Iris pigment epithelial cell (primary cell): ENCODE measurements around the gene MGRN1.

Source experiments
- DNase-seq: peaks from one replicate; pipeline ENCODE4 v3.0.0-alpha.2; 2011; ENCODE audit warnings: low read depth

Gene MGRN1

GRCh38 chr16:4687946-4688673, 63.5 kb downstream of the MGRN1 start:
- no peak for DNase-seq

GRCh38 chr16:4688674-4689045, 64.0 kb downstream of the MGRN1 start:
- DNase-seq: no peak

DNA sequence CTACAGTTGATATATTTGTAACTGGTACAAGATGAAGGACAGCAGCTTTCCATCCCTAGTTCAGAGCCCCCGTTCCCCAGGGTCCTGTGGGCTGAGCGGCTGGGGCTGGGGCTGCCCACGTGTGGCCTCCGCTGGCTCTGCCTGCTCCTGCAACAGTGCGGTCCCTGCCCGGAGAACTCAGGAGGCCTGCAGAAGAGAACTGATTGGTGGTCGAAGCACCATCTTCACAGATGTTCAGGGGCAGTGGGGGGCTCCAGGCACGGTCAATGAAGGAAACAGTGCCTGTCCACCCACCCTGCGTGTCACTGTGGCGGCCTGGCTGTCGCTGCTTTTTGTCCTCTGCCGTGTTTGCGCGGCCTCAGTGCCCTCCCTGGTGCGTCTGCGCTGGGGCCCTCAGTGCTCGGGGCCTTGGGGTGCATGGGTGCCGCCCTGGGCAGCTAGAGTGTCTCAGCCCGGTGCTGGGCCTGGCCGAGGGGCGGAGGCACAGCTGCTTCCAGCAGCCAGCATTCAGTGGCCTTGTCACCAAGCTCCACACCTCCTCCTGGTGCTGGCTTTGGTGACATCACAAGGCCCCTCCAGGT, 64.6 kb downstream of the MGRN1 start:
- DNase-seq: no peak

DNA sequence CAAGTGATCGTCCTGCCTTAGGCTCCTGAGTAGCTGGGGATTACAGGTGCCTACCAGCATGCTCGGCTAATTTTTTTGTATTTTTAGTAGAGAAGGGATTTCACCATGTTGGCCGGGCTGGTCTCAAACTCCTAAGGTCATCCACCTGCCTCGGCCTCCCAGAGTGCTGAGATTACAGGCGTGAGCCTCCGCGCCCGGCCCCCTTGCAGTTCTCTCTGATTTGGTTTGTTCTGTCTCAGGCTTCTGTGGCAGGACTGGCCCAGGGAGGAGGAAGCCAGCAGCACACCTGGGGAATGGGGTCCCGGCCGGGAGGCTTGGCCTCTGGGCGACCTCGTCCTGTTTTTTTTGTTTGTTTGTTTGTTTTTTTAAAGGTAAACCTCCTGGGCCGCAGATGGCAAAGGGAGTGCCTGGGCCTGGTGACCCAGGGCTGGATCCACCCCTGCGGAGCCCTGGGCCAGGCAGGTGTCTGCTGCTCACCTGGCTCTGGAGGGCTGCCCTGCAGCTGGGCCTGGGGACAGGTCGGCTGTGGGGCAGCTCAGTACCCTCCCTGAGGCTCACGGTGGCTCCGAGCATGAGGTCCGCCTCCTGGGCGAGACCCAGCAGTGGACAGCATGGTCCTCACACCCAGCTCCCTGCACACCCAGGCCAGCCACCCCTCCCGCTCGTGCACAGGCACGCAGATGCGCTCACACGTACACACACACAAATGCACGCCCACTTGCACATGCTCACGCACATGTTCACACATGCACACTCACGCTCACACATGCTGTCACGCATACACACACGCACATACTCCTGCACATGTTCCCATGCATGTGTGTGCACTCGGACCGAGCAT, 65.5 kb downstream of the MGRN1 start:
- DNase-seq: no peak

- no peak for DNase-seq
Measured at GRCh38 chr16:4690946-4691665, 66.5 kb downstream of the MGRN1 start.

GRCh38 chr16:4691666-4692412, 67.2 kb downstream of the MGRN1 start:
- DNase-seq: no peak

- no peak for DNase-seq
Measured at GRCh38 chr16:4692460-4693295, 68.1 kb downstream of the MGRN1 start.

- DNase-seq: peak; percentile 95
Measured at GRCh38 chr16:4693296-4693955, 68.8 kb downstream of the MGRN1 start, which contains the start of gene NUDT16L1. NUDT16L1 (plus strand) TSS chr16:4693562; CDS start chr16:4693727, 165 bp downstream.

GRCh38 chr16:4693956-4694641, 69.5 kb downstream of the MGRN1 start:
- DNase-seq: peak; percentile 51

DNA sequence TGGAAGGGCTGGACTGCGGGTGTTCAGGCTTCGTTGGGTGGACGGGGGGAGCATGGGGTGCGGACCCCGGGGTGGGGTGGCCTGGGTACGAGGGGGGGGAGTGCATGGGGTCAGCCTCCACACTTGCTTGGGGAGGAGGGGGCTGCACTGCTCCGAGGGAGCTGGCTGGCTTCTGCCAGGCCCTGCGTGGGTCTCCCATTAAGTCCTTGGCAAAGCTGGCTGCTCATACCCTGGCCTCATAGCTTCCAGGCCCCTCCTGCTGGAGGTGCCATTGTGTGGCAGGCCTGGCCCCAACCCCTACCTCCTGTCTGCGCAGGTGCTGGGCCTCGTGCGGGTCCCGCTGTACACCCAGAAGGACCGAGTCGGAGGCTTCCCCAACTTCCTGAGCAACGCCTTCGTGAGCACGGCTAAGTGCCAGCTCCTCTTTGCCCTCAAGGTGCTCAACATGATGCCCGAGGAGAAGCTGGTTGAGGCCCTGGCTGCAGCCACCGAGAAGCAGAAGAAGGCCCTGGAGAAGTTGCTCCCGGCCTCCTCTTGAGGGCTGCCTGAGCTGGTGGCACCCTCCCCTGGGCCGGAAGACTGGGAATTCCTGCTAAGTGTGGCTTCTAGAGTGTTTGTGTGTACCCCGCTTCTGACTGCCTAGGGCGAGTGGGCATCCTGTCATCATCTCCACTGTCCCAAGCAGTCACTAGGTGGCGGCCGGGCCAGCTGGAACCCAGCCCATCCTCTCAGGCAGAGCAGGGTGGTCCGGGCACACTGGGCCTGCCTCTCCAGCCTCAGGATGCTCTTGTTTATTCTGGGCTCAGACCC, 70.2 kb downstream of the MGRN1 start:
- DNase-seq: no peak

DNA sequence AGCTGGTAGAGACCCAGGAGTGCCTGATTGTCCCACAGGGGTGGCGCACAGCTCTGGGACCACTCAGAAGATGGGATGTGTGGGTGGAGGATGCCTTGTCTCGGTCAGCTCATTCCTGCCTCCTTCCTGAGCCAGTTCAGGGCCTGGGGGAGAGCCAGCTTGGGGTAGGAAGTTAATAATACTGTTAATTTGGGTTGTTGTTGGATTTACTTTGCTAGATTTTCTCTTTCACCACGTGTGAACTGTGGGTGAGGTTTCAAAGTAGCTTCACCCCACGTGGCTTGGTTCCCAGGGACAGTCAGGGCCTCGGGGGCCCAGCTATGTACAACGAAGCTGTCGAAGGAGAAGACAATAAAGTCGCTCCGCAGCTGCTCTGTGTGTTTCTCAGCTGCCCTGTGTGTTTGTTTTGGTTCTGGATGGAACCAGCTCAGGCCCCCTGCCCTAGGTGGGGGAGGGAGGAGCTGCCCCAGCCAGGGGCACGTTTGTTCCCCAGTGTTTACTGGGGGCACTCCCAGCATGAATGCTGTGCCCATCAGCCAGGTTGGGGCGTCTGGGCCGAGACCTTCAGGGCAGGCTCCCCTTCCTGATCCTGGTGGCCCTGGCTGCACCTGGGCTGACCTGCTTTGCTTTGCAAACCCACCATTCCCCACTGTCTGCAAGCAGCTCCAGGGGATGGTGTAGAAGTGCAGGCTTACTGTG, 71.0 kb downstream of the MGRN1 start:
- no peak for DNase-seq

DNA sequence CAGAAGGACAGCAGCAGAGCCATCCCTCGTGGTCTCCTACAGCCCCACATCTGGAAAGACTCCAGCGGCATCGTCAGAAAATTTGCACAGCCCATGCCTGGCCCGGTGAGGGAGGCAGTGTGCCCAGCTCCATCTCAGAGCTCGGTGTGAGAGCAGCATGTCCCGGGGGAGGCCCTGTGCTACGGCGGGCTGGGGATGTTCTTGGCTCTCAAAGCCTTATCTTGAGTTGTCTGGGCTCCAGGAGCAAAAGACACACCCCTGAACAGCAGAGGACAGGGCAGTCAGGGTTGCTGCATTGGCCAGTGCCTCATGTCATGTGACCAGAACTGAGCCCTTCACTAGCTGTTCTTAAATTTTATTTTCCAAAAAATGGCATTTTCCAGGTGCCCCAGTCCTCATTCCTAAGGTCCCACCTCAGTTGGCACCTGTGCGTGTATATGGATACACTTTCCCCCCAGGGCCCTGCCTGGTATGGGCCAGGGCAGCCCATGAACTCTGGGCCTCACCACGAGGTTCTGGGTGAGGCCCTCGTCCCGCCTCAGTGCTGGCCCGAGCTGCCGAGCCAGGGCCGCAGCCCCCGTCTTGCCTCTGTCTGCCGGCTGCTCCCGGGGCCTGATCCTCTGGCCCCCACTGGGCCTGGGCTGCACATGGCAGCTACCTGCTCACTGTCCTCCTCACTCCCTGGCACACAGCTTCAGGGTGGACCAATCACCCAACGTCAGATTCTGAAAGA, 71.7 kb downstream of the MGRN1 start:
- DNase-seq: no peak

- DNase-seq: no peak
Measured at GRCh38 chr16:4696905-4697847, 72.5 kb downstream of the MGRN1 start.

GRCh38 chr16:4697848-4698291, 73.2 kb downstream of the MGRN1 start:
- DNase-seq: no peak

- no peak for DNase-seq
Measured at GRCh38 chr16:4698321-4699045, 73.9 kb downstream of the MGRN1 start.
